MM.1S (cell line): Measurements from ENCODE around the gene EVA1C.

Experiments
- CTCF ChIP-seq: fragments of 300-600 bp; sonication (generic); IDR thresholded peaks from 2 replicates; pipeline ENCODE4 v1.5.1; 2016; ENCODE audit warnings: antibody characterized with exemption, low read length, mixed read lengths
- EZH2 ChIP-seq: fragments of 300-600 bp; sonication (generic); optimal IDR thresholded peaks from 2 replicates; pipeline ENCODE3; 2017; ENCODE audit warnings: low read depth, mild to moderate bottlenecking, antibody characterized with exemption, low read length, mixed read lengths
- EZH2phosphoT487 ChIP-seq: fragments of 300-600 bp; sonication (generic); IDR thresholded peaks from 2 replicates; pipeline ENCODE4 v1.6.1; 2018; ENCODE audit warnings: antibody characterized with exemption, low read length

- TF ChIP-seq CTCF = no peak
- no peak for TF ChIP-seq EZH2phosphoT487
- TF ChIP-seq EZH2 = no peak
These were observed 103.4 kb downstream of the EVA1C start for GRCh38 chr21:32515874-32516273.
